BLaER1 (cell line): Measurements from ENCODE around the gene MTFR1L.
A peak's percentile ranks its signal among the peaks of the same experiment; 100 is the strongest.

Source experiments
- H3K27ac ChIP-seq: shearing (Covaris generic); formaldehyde crosslinking; 2 replicates; pipeline ENCODE4 v1.8.1; 2022
- H3K27me3 ChIP-seq: shearing (Covaris generic); formaldehyde crosslinking; 2 replicates; pipeline ENCODE4 v1.8.1; 2022
- H3K36me3 ChIP-seq: shearing (Covaris generic); formaldehyde crosslinking; 2 replicates; pipeline ENCODE4 v1.8.1; 2022
- H3K4me1 ChIP-seq: shearing (Covaris generic); formaldehyde crosslinking; 2 replicates; pipeline ENCODE4 v1.8.1; 2022
- H3K4me2 ChIP-seq: shearing (Covaris generic); formaldehyde crosslinking; 2 replicates; pipeline ENCODE4 v1.8.1; 2022
- H3K4me3 ChIP-seq: shearing (Covaris generic); formaldehyde crosslinking; 2 replicates; pipeline ENCODE4 v1.8.1; 2022
- H3K9ac ChIP-seq: shearing (Covaris generic); formaldehyde crosslinking; 2 replicates; pipeline ENCODE4 v1.8.1; 2022
- H3K9me3 ChIP-seq: shearing (Covaris generic); formaldehyde crosslinking; 2 replicates; pipeline ENCODE4 v1.8.1; 2022
- H4K20me1 ChIP-seq: shearing (Covaris generic); formaldehyde crosslinking; 2 replicates; pipeline ENCODE4 v1.8.1; 2022
- Cebpa-rat ChIP-seq: shearing (Covaris generic); IDR thresholded peaks from 2 replicates; pipeline ENCODE4 v1.8.1; 2022

The MTFR1L gene

DNA sequence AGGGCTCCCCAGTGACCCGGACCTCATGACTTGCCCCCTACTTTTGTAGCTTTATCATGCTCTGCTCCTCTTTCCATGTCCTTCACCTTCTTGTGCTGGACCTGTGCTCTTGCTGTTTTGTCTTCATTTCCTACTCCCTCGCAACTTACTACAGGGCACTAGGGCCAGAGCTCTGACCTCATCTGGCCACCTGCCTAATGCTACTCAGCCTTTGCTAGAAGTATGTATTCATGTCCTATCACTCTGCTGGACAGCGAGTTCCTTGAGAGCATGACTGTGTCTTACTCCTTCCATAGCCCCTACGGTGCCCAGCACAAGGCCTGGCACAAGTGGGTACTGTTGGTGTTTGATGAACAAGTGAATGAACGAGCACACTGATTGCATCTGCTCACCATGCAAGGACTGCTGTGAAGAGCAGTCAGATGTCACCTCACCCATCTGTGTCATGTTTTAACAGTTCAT is 1.9 kb downstream of the MTFR1L start:
- H3K27ac ChIP-seq, result no peak overlapping the region
- peaks cover 36% of the 10 kb centered on the region for H3K4me1 ChIP-seq
- peak overlapping the region; percentile 95 for H3K4me2 ChIP-seq
- TF ChIP-seq Cebpa-rat, result no peak
- H3K9ac ChIP-seq, result peak overlapping the region; percentile 92
- no peaks in the 10 kb centered on the region for H3K9me3 ChIP-seq
- H3K36me3 ChIP-seq, result peaks cover 38% of the 10 kb centered on the region
- H3K4me3 ChIP-seq, result peak overlapping the region; percentile 95
- H4K20me1 ChIP-seq, result peaks cover 44% of the 10 kb centered on the region
- no peaks in the 10 kb centered on the region for H3K27me3 ChIP-seq

DNA sequence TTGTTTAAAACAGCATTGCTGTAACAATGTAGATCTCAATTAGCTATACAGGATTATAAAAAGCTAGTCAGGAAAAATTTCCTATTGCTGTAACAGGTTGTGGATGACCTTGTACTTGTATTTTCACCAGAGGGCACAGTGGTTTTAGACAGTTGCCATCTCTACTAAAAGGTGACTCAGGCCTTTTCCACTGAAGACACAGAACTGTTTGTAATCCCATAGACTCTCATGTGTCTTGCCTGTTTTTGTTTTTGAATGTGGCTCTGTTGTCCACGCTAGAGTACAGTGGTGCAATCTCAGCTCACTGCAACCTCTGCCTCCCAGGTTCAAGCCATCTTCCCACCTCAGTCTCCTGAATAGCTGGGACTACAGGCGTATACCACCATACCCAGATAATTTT is 5.9 kb downstream of the MTFR1L start:
- Histone ChIP-seq H3K4me3 (no peak overlapping the region), H3K9ac (no peak overlapping the region), H3K27me3 (no peaks in the 10 kb centered on the region), H3K36me3 (peaks cover 74% of the 10 kb centered on the region), H4K20me1 (peaks cover 44% of the 10 kb centered on the region), H3K4me2 (no peak overlapping the region), H3K4me1 (peaks cover 15% of the 10 kb centered on the region), H3K27ac (no peak overlapping the region), H3K9me3 (no peaks in the 10 kb centered on the region)
- no peak for TF ChIP-seq Cebpa-rat

DNA sequence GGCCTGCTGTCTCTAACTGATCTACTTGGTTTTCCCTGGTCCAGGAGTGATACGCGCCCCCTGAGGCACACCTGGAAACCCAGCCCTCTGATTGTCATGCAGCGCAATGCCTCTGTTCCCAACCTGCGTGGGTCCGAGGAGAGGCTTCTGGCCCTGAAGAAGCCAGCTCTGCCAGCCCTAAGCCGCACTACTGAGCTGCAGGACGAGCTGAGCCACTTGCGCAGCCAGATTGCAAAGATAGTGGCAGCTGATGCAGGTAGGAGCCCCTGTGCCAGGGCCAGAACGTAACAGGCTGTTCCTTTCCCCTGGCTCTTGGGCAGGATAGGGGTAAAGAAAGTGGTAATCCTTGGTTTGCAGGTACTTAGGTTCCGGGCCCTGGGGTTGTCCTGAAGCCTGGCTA is 6.8 kb downstream of the MTFR1L start:
- no peaks in the 10 kb centered on the region for H3K27me3 ChIP-seq
- no peak overlapping the region for H3K9ac ChIP-seq
- H3K4me2 ChIP-seq, result no peak overlapping the region
- TF ChIP-seq Cebpa-rat, result no peak
- H4K20me1 ChIP-seq, result peaks cover 39% of the 10 kb centered on the region
- no peak overlapping the region for H3K4me3 ChIP-seq
- H3K27ac ChIP-seq, result no peak overlapping the region
- H3K4me1 ChIP-seq, result peaks cover 13% of the 10 kb centered on the region
- no peaks in the 10 kb centered on the region for H3K9me3 ChIP-seq
- peaks cover 83% of the 10 kb centered on the region for H3K36me3 ChIP-seq

- H3K36me3 ChIP-seq, result peaks cover 95% of the 10 kb centered on the region
Measured at GRCh38 chr1:25828491-25828890, 8.7 kb downstream of the MTFR1L start.

DNA sequence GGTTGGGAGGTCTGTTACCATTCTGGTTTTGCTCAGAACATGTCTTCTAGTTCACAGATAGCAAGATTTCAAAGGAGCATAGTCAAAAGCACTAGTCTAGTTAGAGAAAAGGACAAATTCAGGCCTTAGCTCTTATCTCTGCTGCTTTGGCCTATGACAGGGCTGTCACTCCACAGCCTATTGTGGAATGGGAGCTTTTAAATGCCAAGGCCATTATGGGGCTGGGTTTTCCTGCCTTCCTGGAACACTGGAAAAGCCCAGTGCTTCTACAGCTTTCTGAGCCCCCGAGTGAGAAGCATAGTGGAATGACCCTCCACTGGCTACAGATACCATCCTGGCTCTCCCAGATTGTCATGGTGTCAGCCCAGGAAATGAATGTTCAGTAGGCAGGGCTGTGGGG is 9.3 kb downstream of the MTFR1L start:
- Histone ChIP-seq H4K20me1 (peaks cover 25% of the 10 kb centered on the region), H3K27me3 (no peaks in the 10 kb centered on the region), H3K4me1 (peaks cover 16% of the 10 kb centered on the region), H3K9me3 (no peaks in the 10 kb centered on the region), H3K4me2 (no peak overlapping the region), H3K9ac (no peak overlapping the region), H3K27ac (no peak overlapping the region), H3K36me3 (peaks cover 95% of the 10 kb centered on the region), H3K4me3 (no peak overlapping the region)
- no peak for TF ChIP-seq Cebpa-rat

More at GRCh38 chr1:25828491-25828890, 8.7 kb downstream of the MTFR1L start:
- Histone ChIP-seq H3K4me2 (no peak overlapping the region), H3K9me3 (no peaks in the 10 kb centered on the region), H4K20me1 (peaks cover 31% of the 10 kb centered on the region), H3K4me3 (no peak overlapping the region), H3K27ac (no peak overlapping the region), H3K4me1 (peaks cover 16% of the 10 kb centered on the region), H3K27me3 (no peaks in the 10 kb centered on the region), H3K9ac (no peak overlapping the region)
- TF ChIP-seq Cebpa-rat, result no peak

DNA sequence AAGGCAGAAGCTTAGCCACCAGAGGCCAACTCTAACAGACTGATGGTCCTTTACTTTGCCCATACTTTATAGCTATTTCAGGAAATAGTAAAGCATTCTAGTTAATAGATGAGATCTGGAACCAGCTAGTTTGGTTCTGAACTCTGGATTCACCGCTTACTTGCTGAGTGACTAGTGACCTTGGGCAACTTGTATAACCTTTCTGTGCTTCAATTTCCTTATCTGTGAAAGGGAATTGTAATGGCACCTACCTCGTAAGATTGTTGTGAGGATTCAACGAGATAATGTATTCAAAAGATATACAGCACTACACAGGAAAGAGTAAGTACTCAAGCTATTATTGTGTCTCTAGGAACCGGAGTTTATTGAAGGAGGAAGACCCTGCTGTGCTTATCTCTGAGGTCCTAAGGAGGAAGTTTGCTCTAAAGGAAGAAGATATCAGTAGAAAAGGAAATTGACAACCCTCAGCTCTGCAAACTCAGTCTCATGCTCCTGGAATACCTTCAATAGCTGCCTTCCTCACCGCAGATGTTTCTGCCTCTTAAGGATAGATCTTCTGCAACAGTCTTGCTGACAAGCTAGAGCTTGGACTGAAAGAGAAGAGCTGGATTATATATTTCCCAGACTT is 11.9 kb downstream of the MTFR1L start:
- H3K36me3 ChIP-seq, result peaks cover 97% of the 10 kb centered on the region
- no peak for TF ChIP-seq Cebpa-rat
- H4K20me1 ChIP-seq, result peaks cover 10% of the 10 kb centered on the region
- H3K4me2 ChIP-seq, result peak overlapping the region; percentile 31
- no peaks in the 10 kb centered on the region for H3K27me3 ChIP-seq
- H3K9me3 ChIP-seq, result no peaks in the 10 kb centered on the region
- H3K4me1 ChIP-seq, result peaks cover 16% of the 10 kb centered on the region
- H3K27ac ChIP-seq, result no peak overlapping the region
- H3K4me3 ChIP-seq, result no peak overlapping the region
- H3K9ac ChIP-seq, result no peak overlapping the region; the same call in 1 of the 2 replicates

DNA sequence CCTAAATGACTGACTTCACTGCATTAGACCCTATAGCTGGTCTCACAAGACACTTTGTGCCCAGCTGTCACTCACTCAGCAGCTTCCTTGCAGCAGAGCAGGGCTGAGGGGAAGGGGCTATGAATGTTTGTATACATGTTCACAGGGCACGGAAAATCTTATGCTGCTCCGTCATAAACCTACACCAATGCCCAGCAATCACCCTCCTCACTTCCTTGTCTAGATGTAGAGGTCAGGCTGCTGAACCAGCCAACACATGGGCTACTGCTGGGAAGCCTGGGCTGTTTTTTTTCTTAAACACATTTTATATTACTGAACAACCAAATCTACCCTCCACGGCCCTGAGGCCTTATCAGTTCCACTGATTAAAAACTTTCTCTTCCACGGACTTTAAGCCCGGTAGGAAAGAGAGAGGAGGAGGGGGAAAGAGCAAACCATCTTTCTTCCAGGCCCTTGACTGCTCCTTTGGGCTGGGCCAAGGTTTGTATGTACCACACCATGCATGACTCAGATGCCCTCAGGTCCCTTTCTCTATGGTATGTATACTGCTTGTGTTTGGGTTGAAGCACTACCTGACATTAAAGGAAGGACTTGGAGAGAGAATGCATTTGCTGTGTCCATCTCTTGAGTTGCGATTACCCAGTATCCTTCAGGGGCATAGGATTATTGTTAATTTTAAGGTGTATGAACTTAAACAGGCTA is 12.7 kb downstream of the MTFR1L start:
- Histone ChIP-seq H3K4me3 (no peak overlapping the region), H3K4me2 (peak overlapping the region; percentile 31), H4K20me1 (peaks cover 10% of the 10 kb centered on the region; the same call in 1 of the 2 replicates), H3K9me3 (no peaks in the 10 kb centered on the region), H3K27ac (no peak overlapping the region), H3K9ac (no peak overlapping the region; the same call in 1 of the 2 replicates), H3K4me1 (peaks cover 16% of the 10 kb centered on the region), H3K27me3 (no peaks in the 10 kb centered on the region), H3K36me3 (peaks cover 96% of the 10 kb centered on the region)
- TF ChIP-seq Cebpa-rat, result no peak

- H3K4me2 ChIP-seq, result no peak overlapping the region
- H3K9me3 ChIP-seq, result no peaks in the 10 kb centered on the region
- no peak overlapping the region for H3K9ac ChIP-seq
- TF ChIP-seq Cebpa-rat, result no peak
- peaks cover 90% of the 10 kb centered on the region for H3K36me3 ChIP-seq
- no peaks in the 10 kb centered on the region for H3K27me3 ChIP-seq
- peaks cover 16% of the 10 kb centered on the region for H3K4me1 ChIP-seq
- no peak overlapping the region for H3K27ac ChIP-seq
- H3K4me3 ChIP-seq, result no peak overlapping the region
- peaks cover 10% of the 10 kb centered on the region; the same call in 1 of the 2 replicates for H4K20me1 ChIP-seq
Measured at GRCh38 chr1:25833158-25833557, 13.4 kb downstream of the MTFR1L start.

GRCh38 chr1:25834894-25835293 is 15.1 kb downstream of the MTFR1L start:
- H3K4me1 ChIP-seq, result peaks cover 16% of the 10 kb centered on the region
- no peak overlapping the region for H3K4me2 ChIP-seq
- no peak overlapping the region for H3K9ac ChIP-seq
- no peak overlapping the region for H3K27ac ChIP-seq
- no peak overlapping the region for H3K4me3 ChIP-seq
- peaks cover 81% of the 10 kb centered on the region for H3K36me3 ChIP-seq
- no peaks in the 10 kb centered on the region for H3K27me3 ChIP-seq
- peaks cover 8% of the 10 kb centered on the region for H3K9me3 ChIP-seq
- no peak for TF ChIP-seq Cebpa-rat
- peaks cover 10% of the 10 kb centered on the region; the same call in 1 of the 2 replicates for H4K20me1 ChIP-seq

- no peak overlapping the region for H3K27ac ChIP-seq
- peaks cover 9% of the 10 kb centered on the region for H3K4me1 ChIP-seq
- peaks cover 14% of the 10 kb centered on the region for H3K9me3 ChIP-seq
- TF ChIP-seq Cebpa-rat, result no peak
- H4K20me1 ChIP-seq, result peaks cover 10% of the 10 kb centered on the region; the same call in 1 of the 2 replicates
- peaks cover 64% of the 10 kb centered on the region for H3K36me3 ChIP-seq
- no peak overlapping the region for H3K4me2 ChIP-seq
- no peaks in the 10 kb centered on the region for H3K27me3 ChIP-seq
- H3K9ac ChIP-seq, result no peak overlapping the region
- no peak overlapping the region for H3K4me3 ChIP-seq
Measured at GRCh38 chr1:25836695-25837094, 16.9 kb downstream of the MTFR1L start.
